Loucy (cell line): ENCODE measurements around the gene SLC22A15.
"Not testable (repeated sequence)": the region's sequence is repeated elsewhere in the genome, so short reads cannot be mapped to it uniquely, and the experiment has no call there.

Experiments
- H2AFZ ChIP-seq: fragments of 200-600 bp; sonication (generic); 2 replicates; pipeline ENCODE4 v1.6.0; 2016; ENCODE audit warnings: antibody characterized with exemption, mild to moderate bottlenecking, low read length, moderate library complexity
- H3F3A ChIP-seq: fragments of 200-600 bp; 2 replicates; pipeline ENCODE4 v1.6.0; 2016; ENCODE audit warnings: antibody characterized with exemption, low read depth, mild to moderate bottlenecking
- H3K27me3 ChIP-seq: fragments of 200-600 bp; sonication (generic); 2 replicates; pipeline ENCODE4 v1.6.1; 2014; ENCODE audit warnings: low read length, mild to moderate bottlenecking; ENCODE audit not compliant: insufficient read depth, poor library complexity, severe bottlenecking
- H3K36me3 ChIP-seq: fragments of 200-600 bp; sonication (generic); 2 replicates; pipeline ENCODE4 v1.6.1; 2016; ENCODE audit warnings: low read length; ENCODE audit not compliant: insufficient read depth
- H3K4me1 ChIP-seq: fragments of 200-600 bp; sonication (generic); 2 replicates; pipeline ENCODE4 v1.5.1; 2014; ENCODE audit warnings: low read length, mild to moderate bottlenecking; ENCODE audit not compliant: insufficient read depth, poor library complexity, severe bottlenecking
- H3K4me2 ChIP-seq: fragments of 200-600 bp; sonication (generic); 2 replicates; pipeline ENCODE4 v1.6.0; 2014; ENCODE audit warnings: antibody characterized with exemption, low read length, low read depth, mild to moderate bottlenecking; ENCODE audit not compliant: poor library complexity, severe bottlenecking
- H3K4me3 ChIP-seq: fragments of 200-600 bp; sonication (generic); 2 replicates; pipeline ENCODE4 v1.5.1; 2014; ENCODE audit warnings: low read length, mild to moderate bottlenecking, mixed read lengths; ENCODE audit not compliant: poor library complexity, severe bottlenecking
- H3K79me2 ChIP-seq: fragments of 200-600 bp; sonication (generic); 2 replicates; pipeline ENCODE4 v1.6.1; 2014; ENCODE audit warnings: low read length; ENCODE audit not compliant: insufficient read depth
- H3K9ac ChIP-seq: fragments of 200-600 bp; sonication (generic); 2 replicates; pipeline ENCODE4 v1.6.0; 2014; ENCODE audit warnings: mild to moderate bottlenecking, low read depth, low read length, moderate library complexity; ENCODE audit not compliant: poor library complexity, severe bottlenecking
- H3K9me2 ChIP-seq: fragments of 200-600 bp; sonication (generic); replicated peaks from 2 replicates; pipeline ENCODE4 v1.6.1; 2016; ENCODE audit warnings: low read depth, low read length, mixed read lengths
- H3K9me3 ChIP-seq: fragments of 200-600 bp; sonication (generic); 2 replicates; pipeline ENCODE4 v1.6.1; 2014; ENCODE audit warnings: mild to moderate bottlenecking, antibody characterized with exemption, low read length, low read depth; ENCODE audit not compliant: insufficient read depth
- H4K20me1 ChIP-seq: fragments of 200-600 bp; sonication (generic); 2 replicates; pipeline ENCODE4 v1.6.0; 2014; ENCODE audit warnings: antibody characterized with exemption, low read length, mild to moderate bottlenecking; ENCODE audit not compliant: insufficient read depth, poor library complexity, severe bottlenecking
- EZH2phosphoT487 ChIP-seq: fragments of 200-600 bp; IDR thresholded peaks from 2 replicates; pipeline ENCODE4 v1.6.1; 2018; ENCODE audit warnings: antibody characterized with exemption, mild to moderate bottlenecking, moderate library complexity, borderline replicate concordance
- TF ChIP-seq, protein P1 (sequence below): fragments of 200-600 bp; sonication (generic); conservative IDR thresholded peaks from 2 replicates; pipeline ENCODE4 v1.5.1; 2014; ENCODE audit warnings: mild to moderate bottlenecking, antibody characterized with exemption, low read length

The SLC22A15 gene

DNA sequence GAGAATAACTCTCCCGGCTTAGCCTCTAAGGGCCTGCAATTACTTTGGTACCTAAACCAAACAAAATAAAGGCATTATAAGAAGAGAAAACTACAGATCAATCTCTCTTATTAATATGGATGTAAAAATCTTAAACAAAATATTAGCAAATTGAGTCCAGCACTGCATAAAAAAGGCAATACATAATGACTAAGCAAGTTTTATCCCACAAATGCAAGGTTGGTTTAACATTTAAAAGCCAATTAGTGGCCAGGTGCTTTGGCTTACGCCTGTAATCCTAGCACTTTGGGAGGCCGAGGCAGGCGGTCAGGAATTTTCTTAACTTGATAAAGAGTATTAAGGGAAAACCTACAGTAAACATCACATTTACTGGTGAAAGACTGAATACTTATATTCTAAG is 67.8 kb downstream of the SLC22A15 start:
- H2AFZ ChIP-seq, result no peak overlapping the region
- H3K36me3 ChIP-seq, result no peaks in the 10 kb centered on the region
- no peak overlapping the region for H3K9ac ChIP-seq
- H3K9me3 ChIP-seq, result no peaks in the 10 kb centered on the region
- no peaks in the 10 kb centered on the region for H3F3A ChIP-seq
- no peak for TF ChIP-seq EZH2phosphoT487
- TF ChIP-seq, protein P1, sequence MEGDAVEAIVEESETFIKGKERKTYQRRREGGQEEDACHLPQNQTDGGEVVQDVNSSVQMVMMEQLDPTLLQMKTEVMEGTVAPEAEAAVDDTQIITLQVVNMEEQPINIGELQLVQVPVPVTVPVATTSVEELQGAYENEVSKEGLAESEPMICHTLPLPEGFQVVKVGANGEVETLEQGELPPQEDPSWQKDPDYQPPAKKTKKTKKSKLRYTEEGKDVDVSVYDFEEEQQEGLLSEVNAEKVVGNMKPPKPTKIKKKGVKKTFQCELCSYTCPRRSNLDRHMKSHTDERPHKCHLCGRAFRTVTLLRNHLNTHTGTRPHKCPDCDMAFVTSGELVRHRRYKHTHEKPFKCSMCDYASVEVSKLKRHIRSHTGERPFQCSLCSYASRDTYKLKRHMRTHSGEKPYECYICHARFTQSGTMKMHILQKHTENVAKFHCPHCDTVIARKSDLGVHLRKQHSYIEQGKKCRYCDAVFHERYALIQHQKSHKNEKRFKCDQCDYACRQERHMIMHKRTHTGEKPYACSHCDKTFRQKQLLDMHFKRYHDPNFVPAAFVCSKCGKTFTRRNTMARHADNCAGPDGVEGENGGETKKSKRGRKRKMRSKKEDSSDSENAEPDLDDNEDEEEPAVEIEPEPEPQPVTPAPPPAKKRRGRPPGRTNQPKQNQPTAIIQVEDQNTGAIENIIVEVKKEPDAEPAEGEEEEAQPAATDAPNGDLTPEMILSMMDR, result no peak
- no peaks in the 10 kb centered on the region for H4K20me1 ChIP-seq
- no peaks in the 10 kb centered on the region for H3K79me2 ChIP-seq
- no peaks in the 10 kb centered on the region for H3K4me1 ChIP-seq
- no peaks in the 10 kb centered on the region for H3K27me3 ChIP-seq
- no peak overlapping the region for H3K4me2 ChIP-seq
- no peaks in the 10 kb centered on the region for H3K9me2 ChIP-seq
- H3K4me3 ChIP-seq, result no peak overlapping the region

GRCh38 chr1:116046933-116047332 is 70.6 kb downstream of the SLC22A15 start:
- H3K4me3 ChIP-seq, H3K36me3 ChIP-seq, H3K9ac ChIP-seq, H2AFZ ChIP-seq, H3K9me3 ChIP-seq, H3K9me2 ChIP-seq, H3K27me3 ChIP-seq, H3K4me2 ChIP-seq, H3K79me2 ChIP-seq, H4K20me1 ChIP-seq, H3K4me1 ChIP-seq, H3F3A ChIP-seq: not testable (repeated sequence)

DNA sequence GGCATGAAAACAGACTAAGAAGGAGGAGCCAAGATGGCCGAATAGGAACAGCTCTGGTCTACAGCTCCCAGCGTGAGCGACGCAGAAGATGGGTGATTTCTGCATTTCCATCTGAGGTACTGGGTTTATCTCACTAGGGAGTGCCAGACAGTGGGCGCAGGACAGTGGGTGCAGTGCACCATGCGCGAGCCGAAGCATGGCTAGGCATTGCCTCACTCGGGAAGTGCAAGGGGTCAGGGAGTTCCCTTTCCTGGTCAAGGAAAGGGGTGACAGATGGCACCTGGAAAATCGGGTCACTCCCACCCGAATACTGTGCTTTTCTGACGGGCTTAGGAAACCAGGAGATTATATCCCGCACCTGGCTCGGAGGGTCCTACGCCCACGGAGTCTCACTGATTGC is 75.6 kb downstream of the SLC22A15 start:
- not testable (repeated sequence) for H3K9ac ChIP-seq, H3K79me2 ChIP-seq, H2AFZ ChIP-seq, H3K9me2 ChIP-seq, H3K4me1 ChIP-seq, H3K27me3 ChIP-seq, H3K4me2 ChIP-seq, H3K36me3 ChIP-seq, H3K4me3 ChIP-seq, H3F3A ChIP-seq, H3K9me3 ChIP-seq, H4K20me1 ChIP-seq

GRCh38 chr1:116062201-116062600 is 85.9 kb downstream of the SLC22A15 start:
- Histone ChIP-seq H3K4me1 (no peaks in the 10 kb centered on the region), H3K4me3 (no peak overlapping the region), H3K4me2 (no peak overlapping the region), H3K9ac (no peak overlapping the region), H3K79me2 (no peaks in the 10 kb centered on the region), H3K9me2 (no peaks in the 10 kb centered on the region), H3F3A (no peaks in the 10 kb centered on the region), H3K27me3 (peaks cover 8% of the 10 kb centered on the region), H3K36me3 (no peaks in the 10 kb centered on the region), H3K9me3 (no peaks in the 10 kb centered on the region; the same call in 1 of the 2 replicates), H4K20me1 (no peaks in the 10 kb centered on the region), H2AFZ (no peak overlapping the region)
- no peak for TF ChIP-seq EZH2phosphoT487
- TF ChIP-seq, protein P1, result no peak
